H1 (cell line): ENCODE data around the gene FASN. TPM values are rescaled to one million over a fixed set of nuclear protein-coding genes. Genes with fewer than 3 reads are reported as not detected.

Source experiments
- CTCF ChIA-PET: fragments of 300-600 bp; sonication (Branson Sonifier 250); formaldehyde crosslinking; loops from one replicate; lab custom pipeline; 2021; ENCODE audit not compliant: partially characterized antibody; lab: Charles Lee
- POLR2A ChIA-PET: fragments of 300-600 bp; sonication (Branson Sonifier 250); formaldehyde crosslinking; loops from one replicate; lab custom pipeline; 2021; ENCODE audit warnings: inconsistent platforms; ENCODE audit not compliant: partially characterized antibody; lab: Charles Lee
- DNase-seq, 2 experiments: peaks; one replicate each; pipeline versions ENCODE4 v3.0.0 to v3.0.0-alpha.2; 2010 to 2022; ENCODE audit warnings: low spot score in 2 of 2, low read depth in 1 of 2, mixed read lengths in 1 of 2
- FAIRE-seq: peaks from 2 replicates; lab custom pipeline; 2011; peaks lifted over from hg19 to GRCh38; lab: Jason Lieb, UNC
- H2AFZ ChIP-seq: 2 replicates; pipeline ENCODE4 v1.8.1; 2012; ENCODE audit warnings: low read length, inconsistent platforms
- H2AK5ac ChIP-seq: 2 replicates; pipeline ENCODE4 v1.6.1; 2013; ENCODE audit warnings: low read depth, low read length
- H2BK120ac ChIP-seq: replicated peaks from 2 replicates; pipeline ENCODE3; 2013; ENCODE audit warnings: low read depth, low read length, inconsistent platforms
- H2BK12ac ChIP-seq: 2 replicates; pipeline ENCODE4 v1.6.1; 2013; ENCODE audit warnings: low read depth, low read length
- H2BK15ac ChIP-seq: 2 replicates; pipeline ENCODE4 v1.6.1; 2013; ENCODE audit warnings: low read length
- H2BK20ac ChIP-seq: 2 replicates; pipeline ENCODE4 v1.6.1; 2013; ENCODE audit warnings: low read length
- H2BK5ac ChIP-seq: 2 replicates; pipeline ENCODE4 v1.6.1; 2013; ENCODE audit warnings: low read depth, low read length
- H3K14ac ChIP-seq: 2 replicates; pipeline ENCODE4 v1.6.1; 2013; ENCODE audit warnings: inconsistent platforms; ENCODE audit not compliant: insufficient read length
- H3K18ac ChIP-seq: 2 replicates; pipeline ENCODE4 v1.6.1; 2013; ENCODE audit warnings: low read length; ENCODE audit errors: extremely low read depth
- H3K23ac ChIP-seq: 2 replicates; pipeline ENCODE4 v1.6.1; 2013; ENCODE audit warnings: inconsistent platforms; ENCODE audit not compliant: insufficient read length
- H3K23me2 ChIP-seq: 2 replicates; pipeline ENCODE4 v1.6.1; 2013; ENCODE audit warnings: low read depth, low read length
- H3K27ac ChIP-seq: 2 replicates; pipeline ENCODE4 v1.6.1; 2011; ENCODE audit warnings: low read depth, low read length, inconsistent platforms
- H3K27me3 ChIP-seq, 4 experiments: replicated peaks in 1 of 4; 1 replicate in 1 of 4; 2 replicates in 3 of 4; pipeline versions ENCODE4 v1.6.1 to v1.8.1; 2011 to 2013; ENCODE audit warnings: low read length in 3 of 4, mild to moderate bottlenecking in 3 of 4, inconsistent platforms in 2 of 4, mixed read lengths in 2 of 4, moderate library complexity in 1 of 4; ENCODE audit not compliant: control insufficient read depth in 3 of 4, insufficient read depth in 3 of 4; ENCODE audit errors: extremely low read depth in 1 of 4
- H3K36me3 ChIP-seq, 4 experiments: 2 replicates each; pipeline versions ENCODE4 v1.6.1 to v1.8.1; 2011 to 2013; ENCODE audit warnings: mild to moderate bottlenecking in 4 of 4, low read length in 3 of 4, moderate library complexity in 2 of 4, control low read depth in 1 of 4, inconsistent platforms in 1 of 4; ENCODE audit not compliant: insufficient read depth in 4 of 4, control insufficient read depth in 2 of 4
- H3K4ac ChIP-seq: replicated peaks from 2 replicates; pipeline ENCODE3; 2013; ENCODE audit warnings: low read length, low read depth, mixed read lengths, inconsistent platforms; ENCODE audit not compliant: insufficient read length
- H3K4me1 ChIP-seq, 4 experiments: replicated peaks in 1 of 4; 1 replicate in 1 of 4; 2 replicates in 3 of 4; pipeline versions ENCODE4 v1.6.1 to v1.8.1; 2011 to 2013; ENCODE audit warnings: low read length in 3 of 4, inconsistent platforms in 2 of 4, mixed read lengths in 1 of 4; ENCODE audit not compliant: insufficient read depth in 4 of 4, control insufficient read depth in 3 of 4
- H3K4me2 ChIP-seq, 2 experiments: 2 replicates each; pipeline versions ENCODE4 v1.6.1 to v1.8.1; 2011 to 2013; ENCODE audit warnings: low read depth in 2 of 2, low read length in 2 of 2, control low read depth in 1 of 2, inconsistent platforms in 1 of 2, mild to moderate bottlenecking in 1 of 2; ENCODE audit not compliant: insufficient read depth in 1 of 2
- H3K4me3 ChIP-seq, 4 experiments: fragments of 200-600, 300-600 bp in 1 of 4; sonication (generic), shearing (Covaris generic), sonication (Bioruptor Twin) in 1 of 4; 2 replicates each; pipeline versions ENCODE4 v1.5.1 to v1.8.1; 2011 to 2016; ENCODE audit warnings: low read length in 4 of 4, low read depth in 3 of 4, control low read depth in 2 of 4, inconsistent platforms in 2 of 4, mild to moderate bottlenecking in 2 of 4, mixed read lengths in 1 of 4, moderate library complexity in 1 of 4; ENCODE audit not compliant: insufficient read depth in 2 of 4; ENCODE audit errors: extremely low read depth in 1 of 4
- H3K56ac ChIP-seq: replicated peaks from 2 replicates; pipeline ENCODE3; 2013; ENCODE audit warnings: low read depth, mild to moderate bottlenecking, mixed read lengths, low read length, inconsistent platforms; ENCODE audit not compliant: insufficient read length
- H3K79me1 ChIP-seq: 2 replicates; pipeline ENCODE4 v1.6.1; 2013; ENCODE audit warnings: low read depth, low read length, control low read depth
- H3K79me2 ChIP-seq, 2 experiments: 2 replicates each; pipeline versions ENCODE4 v1.6.1 to v1.8.1; 2012 to 2013; ENCODE audit warnings: low read length in 2 of 2, mild to moderate bottlenecking in 2 of 2, inconsistent platforms in 1 of 2; ENCODE audit not compliant: insufficient read depth in 2 of 2, control insufficient read depth in 1 of 2
- H3K9ac ChIP-seq, 4 experiments: replicated peaks in 1 of 4; 1 replicate in 1 of 4; 2 replicates in 3 of 4; pipeline versions ENCODE4 v1.6.1 to v1.8.1; 2011 to 2013; ENCODE audit warnings: low read depth in 3 of 4, low read length in 3 of 4, control low read depth in 2 of 4, mild to moderate bottlenecking in 2 of 4, moderate library complexity in 2 of 4, inconsistent platforms in 1 of 4; ENCODE audit errors: extremely low read depth in 1 of 4
- H3K9me3 ChIP-seq, 2 experiments: 2 replicates each; pipeline versions ENCODE4 v1.6.1 to v1.8.1; 2012 to 2013; ENCODE audit warnings: mild to moderate bottlenecking in 2 of 2, moderate library complexity in 2 of 2, control low read depth in 1 of 2, inconsistent platforms in 1 of 2, low read depth in 1 of 2, low read length in 1 of 2, mixed read lengths in 1 of 2; ENCODE audit not compliant: insufficient read depth in 2 of 2
- H4K20me1 ChIP-seq, 2 experiments: replicated peaks in 1 of 2; 2 replicates each; pipeline versions ENCODE3 to v1.8.1; 2011 to 2013; ENCODE audit warnings: inconsistent platforms in 2 of 2, low read length in 2 of 2, mild to moderate bottlenecking in 1 of 2; ENCODE audit not compliant: insufficient read depth in 2 of 2, control insufficient read depth in 1 of 2
- H4K5ac ChIP-seq: 2 replicates; pipeline ENCODE4 v1.6.1; 2013; ENCODE audit warnings: low read length, low read depth, mixed read lengths, inconsistent platforms; ENCODE audit not compliant: insufficient read length
- H4K8ac ChIP-seq: 2 replicates; pipeline ENCODE4 v1.8.0; 2013; ENCODE audit warnings: mild to moderate bottlenecking, moderate library complexity, low read length, inconsistent platforms; ENCODE audit not compliant: insufficient read depth; ENCODE audit errors: extremely low read depth
- H4K91ac ChIP-seq: replicated peaks from 2 replicates; pipeline ENCODE3; 2013; ENCODE audit warnings: low read length, mixed read lengths, inconsistent platforms; ENCODE audit not compliant: insufficient read length
- CEBPB ChIP-seq: IDR thresholded peaks from 2 replicates; pipeline ENCODE4 v1.6.1; 2012; ENCODE audit warnings: low read depth, low read length
- CHD2 ChIP-seq: IDR thresholded peaks from 2 replicates; pipeline ENCODE4 v1.6.1; 2012; ENCODE audit warnings: low read length, improper control_type of control experiment
- GTF2F1 ChIP-seq: IDR thresholded peaks from 2 replicates; pipeline ENCODE4 v1.6.1; 2012; ENCODE audit warnings: low read depth, low read length, improper control_type of control experiment, borderline replicate concordance
- KDM5A ChIP-seq: fragments of 200-600 bp; IDR thresholded peaks from 2 replicates; pipeline ENCODE4 v1.7.1; 2012; ENCODE audit warnings: mild to moderate bottlenecking, low read length, inconsistent platforms, mixed read lengths
- POLR2AphosphoS5 ChIP-seq: IDR thresholded peaks from 2 replicates; pipeline ENCODE4 v1.6.1; 2011; ENCODE audit warnings: low read depth, low read length
- RBBP5 ChIP-seq: IDR thresholded peaks from 2 replicates; pipeline ENCODE4 v1.7.1; 2012; ENCODE audit warnings: low read depth, mild to moderate bottlenecking, inconsistent platforms, low read length, moderate library complexity, borderline replicate concordance
- RFX5 ChIP-seq: IDR thresholded peaks from 2 replicates; pipeline ENCODE4 v1.6.1; 2011; ENCODE audit warnings: low read depth, low read length, improper control_type of control experiment, borderline replicate concordance
- SP4 ChIP-seq: IDR thresholded peaks from 2 replicates; pipeline ENCODE4 v1.6.1; 2012; ENCODE audit warnings: low read length, inconsistent platforms
- TAF1 ChIP-seq: IDR thresholded peaks from 2 replicates; pipeline ENCODE4 v1.6.1; 2011; ENCODE audit warnings: mild to moderate bottlenecking, low read depth, low read length
- WGBS, 2 experiments: shearing (Covaris generic) in 1 of 2; methylation state at CpG; one replicate each; pipeline versions ENCODE4 v1.1.6 to v1.1.7; 2013 to 2015; ENCODE audit warnings: low lambda C conversion rate in 2 of 2, mixed read lengths in 2 of 2, inconsistent platforms in 1 of 2, low coverage in 1 of 2, missing lambda C conversion rate in 1 of 2; ENCODE audit not compliant: insufficient replicate concordance in 2 of 2, insufficient coverage in 1 of 2, insufficient read length in 1 of 2; ENCODE audit errors: extremely low coverage in 1 of 2, missing lambda C conversion rate in 1 of 2; 5-methylcytosine and 5-hydroxymethylcytosine counted together
- polyA plus RNA-seq, 7 experiments: library from polyadenylated mRNA; depleted of rRNA in 3 of 7; stranded (reverse) in 5 of 7; unstranded in 2 of 7; fragments of >200 nt in 5 of 7; fragments of 200-250 nt in 2 of 7; gene quantifications; 1 replicate in 5 of 7; 2 replicates in 1 of 7; 4 replicates in 1 of 7; pipeline versions ENCODE4 v1.2.1 to v1.2.3, GENCODE V29; 2011 to 2013; ENCODE audit warnings: missing spikeins in 2 of 7, mixed read lengths in 2 of 7
- total RNA-seq: library from RNA; stranded (reverse); fragmentation: NEBNext Ultra II Directional; extraction: Animal tissue kit (Norgen Biotek cat#: 25700); gene quantifications from 2 replicates; pipeline ENCODE4 v1.2.1, GENCODE V29; 2021
- TF ChIP-seq, protein P1 (sequence below), 3 experiments: IDR thresholded peaks; 1 replicate in 2 of 3; 2 replicates in 1 of 3; pipeline versions ENCODE4 v1.5.1 to v1.6.1; 2011; ENCODE audit warnings: low read length in 3 of 3, mild to moderate bottlenecking in 3 of 3, inconsistent platforms in 2 of 3, low read depth in 1 of 3, moderate library complexity in 1 of 3; ENCODE audit not compliant: insufficient read depth in 1 of 3; ENCODE audit errors: control extremely low read depth in 1 of 3

Gene FASN
- total and polyA plus RNA-seq, 2 of the 8 experiments (the other 6 are each of a cell fraction or from before 2014, with no cell fraction given) = 143 to 561 TPM

DNA sequence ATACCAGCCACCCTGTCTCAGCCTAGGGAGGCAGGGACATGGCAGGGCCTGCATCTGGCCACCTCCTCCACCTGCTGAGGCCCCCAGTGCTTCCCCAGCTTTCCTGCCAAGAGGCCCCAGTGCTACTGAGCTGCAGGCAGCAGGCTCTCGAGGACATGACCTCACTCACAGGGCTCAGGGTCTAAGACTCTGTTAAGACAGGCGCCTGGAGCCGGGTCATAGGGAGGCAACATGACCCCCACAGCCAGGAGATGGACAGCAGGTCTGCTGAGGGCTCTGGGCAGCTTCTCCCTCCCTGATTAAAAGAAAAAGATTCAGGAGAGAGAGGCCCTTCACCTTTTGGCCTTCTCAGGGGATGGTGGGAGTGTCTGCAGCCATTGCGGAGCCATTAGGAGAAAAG lies 23.2 kb upstream of the FASN start:
- Histone ChIP-seq H3K9me3 (no peaks in the 10 kb centered on the region), H3K36me3 (no peaks in the 10 kb centered on the region), H3K56ac (no peak overlapping the region), H3K79me1 (no peaks in the 10 kb centered on the region), H3K27ac (no peak overlapping the region), H4K5ac (no peak overlapping the region), H3K9ac (no peak overlapping the region), H3K4me2 (no peak overlapping the region), H3K4me1 (peaks cover 0 to 8% (median 2%) of the 10 kb centered on the region in 4 experiments; a peak in 4 of 7 replicates), H2BK15ac (no peak overlapping the region), H2BK5ac (no peak overlapping the region), H3K14ac (no peak overlapping the region), H4K20me1 (peaks cover 3 to 5% of the 10 kb centered on the region in 2 experiments), H3K23ac (no peak overlapping the region), H3K27me3 (no peaks in the 10 kb centered on the region), H3K4me3 (no peak overlapping the region), H3K4ac (no peak overlapping the region), H2AFZ (no peak overlapping the region), H3K79me2 (no peaks in the 10 kb centered on the region), H2BK120ac (no peak overlapping the region), H4K8ac (no peak overlapping the region; the same call in 1 of the 2 replicates), H2BK12ac (no peak overlapping the region), H2BK20ac (no peak overlapping the region), H2AK5ac (no peak overlapping the region), H4K91ac (no peak overlapping the region), H3K18ac (no peak overlapping the region), H3K23me2 (0 out of 2 replicates have a peak, but pooled peaks cover 2% of the 10 kb centered on the region)
- DNase-seq = no peak
- WGBS, 2 experiments = 92% methylated on average over 4 of the region's 4 CpGs; no CpG with 5 or more reads in 1 of the 2 experiments
- no peak for FAIRE-seq
- TF ChIP-seq KDM5A (no peak), RFX5 (no peak), CHD2 (no peak), SP4 (no peak), CEBPB (no peak), GTF2F1 (no peak), POLR2AphosphoS5 (no peak), RBBP5 (no peak), TAF1 (no peak)
- TF ChIP-seq, protein P1, sequence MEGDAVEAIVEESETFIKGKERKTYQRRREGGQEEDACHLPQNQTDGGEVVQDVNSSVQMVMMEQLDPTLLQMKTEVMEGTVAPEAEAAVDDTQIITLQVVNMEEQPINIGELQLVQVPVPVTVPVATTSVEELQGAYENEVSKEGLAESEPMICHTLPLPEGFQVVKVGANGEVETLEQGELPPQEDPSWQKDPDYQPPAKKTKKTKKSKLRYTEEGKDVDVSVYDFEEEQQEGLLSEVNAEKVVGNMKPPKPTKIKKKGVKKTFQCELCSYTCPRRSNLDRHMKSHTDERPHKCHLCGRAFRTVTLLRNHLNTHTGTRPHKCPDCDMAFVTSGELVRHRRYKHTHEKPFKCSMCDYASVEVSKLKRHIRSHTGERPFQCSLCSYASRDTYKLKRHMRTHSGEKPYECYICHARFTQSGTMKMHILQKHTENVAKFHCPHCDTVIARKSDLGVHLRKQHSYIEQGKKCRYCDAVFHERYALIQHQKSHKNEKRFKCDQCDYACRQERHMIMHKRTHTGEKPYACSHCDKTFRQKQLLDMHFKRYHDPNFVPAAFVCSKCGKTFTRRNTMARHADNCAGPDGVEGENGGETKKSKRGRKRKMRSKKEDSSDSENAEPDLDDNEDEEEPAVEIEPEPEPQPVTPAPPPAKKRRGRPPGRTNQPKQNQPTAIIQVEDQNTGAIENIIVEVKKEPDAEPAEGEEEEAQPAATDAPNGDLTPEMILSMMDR (IDR thresholded peaks at IDR 0.05; ENCODE audit: control extremely low read depth in 1 of 3, insufficient read depth in 1 of 3, low read depth in 1 of 3, low read length in 3 of 3) = no peak
- POLR2A ChIA-PET = interaction anchor here (1.4 to 1.7 kb wide), 3 partner anchors 13 to 23 kb away, joined by 4 to 5 read pairs (median 5); partner anchors contain the start of gene FASN
- CTCF ChIA-PET = interaction anchor here (0.7 to 10.5 kb wide), 8 partner anchors 9 to 93 kb away, joined by 3 to 61 read pairs (median 4); no protein-coding TSS in a partner anchor
